HG03064 (cell line): Measurements from ENCODE around the gene NF2.

Experiments used
- ATAC-seq: cut with Tn5 transposase; IDR thresholded peaks from one replicate; pipeline ENCODE4 v1.9.1; 2021; ENCODE audit warnings: low read depth; ENCODE audit not compliant: unreplicated experiment

The NF2 gene

GRCh38 chr22:29737251-29738117 is 134.1 kb downstream of the NF2 start:
- ATAC-seq = no peak

- no peak for ATAC-seq
These were observed 134.8 kb downstream of the NF2 start for GRCh38 chr22:29738118-29738815.

GRCh38 chr22:29739346-29739875 is 136.0 kb downstream of the NF2 start:
- ATAC-seq = no peak

- no peak for ATAC-seq
These were observed 136.8 kb downstream of the NF2 start for GRCh38 chr22:29740216-29740615.

GRCh38 chr22:29741926-29742325 is 138.5 kb downstream of the NF2 start:
- ATAC-seq = no peak

- ATAC-seq = no peak
These were observed 138.9 kb downstream of the NF2 start for GRCh38 chr22:29742326-29742725.

GRCh38 chr22:29744902-29745301 is 141.5 kb downstream of the NF2 start:
- ATAC-seq = no peak

- no peak for ATAC-seq
These were observed 144.4 kb downstream of the NF2 start for GRCh38 chr22:29747832-29748231.
